Liver (tissue), 3 donors: ENCODE measurements around the gene RAPGEF2.

Experiments
- ATF3 ChIP-seq: IDR thresholded peaks from 2 replicates; pipeline ENCODE4 v1.6.1; 2016; ENCODE audit warnings: antibody characterized with exemption
- CTCF ChIP-seq: fragments of 150-350 bp; IDR thresholded peaks from 2 replicates; pipeline ENCODE4 v1.5.1; 2017; ENCODE audit warnings: improper control_type of control experiment, low read depth, low read length; ENCODE audit not compliant: missing input control
- GABPA ChIP-seq, 2 donors: IDR thresholded peaks in 1 of 2; conservative IDR thresholded peaks in 1 of 2; 2 replicates each; pipeline ENCODE4 v1.6.1; 2016; ENCODE audit warnings: antibody characterized with exemption in 2 of 2, mild to moderate bottlenecking in 1 of 2, moderate library complexity in 1 of 2
- HNF4A ChIP-seq, 2 donors: conservative IDR thresholded peaks; 2 replicates each; pipeline ENCODE4 v1.6.1; 2016; ENCODE audit warnings: antibody characterized with exemption in 2 of 2, mild to moderate bottlenecking in 2 of 2
- JUND ChIP-seq, 2 donors: IDR thresholded peaks; 2 replicates each; pipeline ENCODE4 v1.6.1; 2016; ENCODE audit warnings: antibody characterized with exemption in 2 of 2
- NR2F2 ChIP-seq: IDR thresholded peaks from 2 replicates; pipeline ENCODE4 v1.6.1; 2016; ENCODE audit warnings: antibody characterized with exemption
- TAF1 ChIP-seq: conservative IDR thresholded peaks from 2 replicates; pipeline ENCODE4 v1.6.1; 2016; ENCODE audit warnings: antibody characterized with exemption, mild to moderate bottlenecking
- donor health status: healthy.
- donor health status: healthy.

GRCh38 chr4:159401226-159401712, 298.4 kb downstream of the RAPGEF2 start:
- TF ChIP-seq CTCF (no peak), ATF3 (no peak), GABPA (IDR thresholded peaks at IDR 0.05 in 1 of 2, conservative IDR thresholded peaks at IDR 0.05 in 1 of 2) (no peak), TAF1 (no peak), JUND (IDR thresholded peaks at IDR 0.05) (no peak), NR2F2 (no peak), HNF4A (conservative IDR thresholded peaks at IDR 0.05) (no peak)
